ENCODE data around the gene NUP214.

NUP214 gene

GRCh38 chr9:131138676-131139075 is 13.3 kb downstream of the NUP214 start:
- Histone ChIP-seq H3K27me3 (ENCODE audit: control insufficient read depth in 2 of 2, insufficient read depth in 2 of 2, low read length in 2 of 2) (no peaks in the 10 kb centered on the region), H3K9ac (ENCODE audit: low read depth in 1 of 2, low read length in 2 of 2) (no peak overlapping the region), H3K4me1 (ENCODE audit: control insufficient read depth in 2 of 2, insufficient read depth in 2 of 2, low read length in 2 of 2) (no peaks in the 10 kb centered on the region), H3K9me3 (ENCODE audit: control insufficient read depth in 2 of 2, low read length in 2 of 2) (no peaks in the 10 kb centered on the region), H3K36me3 (ENCODE audit: control insufficient read depth in 2 of 2, insufficient read depth in 2 of 2, low read length in 2 of 2) (peaks cover 64 to 82% of the 10 kb centered on the region in 2 donors), H3K4me3 (ENCODE audit: low read length in 2 of 2) (no peak overlapping the region), H3K27ac (ENCODE audit: low read depth in 2 of 2, low read length in 2 of 2) (no peak overlapping the region)

GRCh38 chr9:131140112-131140511 is 14.7 kb downstream of the NUP214 start:
- Histone ChIP-seq H3K27ac (ENCODE audit: low read depth in 2 of 2, low read length in 2 of 2) (no peak overlapping the region), H3K9ac (ENCODE audit: low read depth in 1 of 2, low read length in 2 of 2) (no peak overlapping the region), H3K4me3 (ENCODE audit: low read length in 2 of 2) (no peak overlapping the region), H3K4me1 (ENCODE audit: control insufficient read depth in 2 of 2, insufficient read depth in 2 of 2, low read length in 2 of 2) (no peaks in the 10 kb centered on the region), H3K27me3 (ENCODE audit: control insufficient read depth in 2 of 2, insufficient read depth in 2 of 2, low read length in 2 of 2) (no peaks in the 10 kb centered on the region), H3K9me3 (ENCODE audit: control insufficient read depth in 2 of 2, low read length in 2 of 2) (no peaks in the 10 kb centered on the region), H3K36me3 (ENCODE audit: control insufficient read depth in 2 of 2, insufficient read depth in 2 of 2, low read length in 2 of 2) (peaks cover 63 to 80% of the 10 kb centered on the region in 2 donors)

- H3K27me3 ChIP-seq (ENCODE audit: control insufficient read depth in 2 of 2, insufficient read depth in 2 of 2, low read length in 2 of 2): no peaks in the 10 kb centered on the region
- H3K4me1 ChIP-seq (ENCODE audit: control insufficient read depth in 2 of 2, insufficient read depth in 2 of 2, low read length in 2 of 2): no peaks in the 10 kb centered on the region
- no peak overlapping the region for H3K4me3 ChIP-seq (ENCODE audit: low read length in 2 of 2)
- H3K27ac ChIP-seq (ENCODE audit: low read depth in 2 of 2, low read length in 2 of 2): no peak overlapping the region
- H3K9me3 ChIP-seq (ENCODE audit: control insufficient read depth in 2 of 2, low read length in 2 of 2): no peaks in the 10 kb centered on the region
- no peak overlapping the region for H3K9ac ChIP-seq (ENCODE audit: low read depth in 1 of 2, low read length in 2 of 2)
- H3K36me3 ChIP-seq (ENCODE audit: control insufficient read depth in 2 of 2, insufficient read depth in 2 of 2, low read length in 2 of 2): peaks cover 64 to 82% of the 10 kb centered on the region in 2 donors
Measured at GRCh38 chr9:131140550-131140949, 15.2 kb downstream of the NUP214 start.

GRCh38 chr9:131142160-131142559 is 16.8 kb downstream of the NUP214 start:
- Histone ChIP-seq H3K4me3 (ENCODE audit: low read length in 2 of 2) (no peak overlapping the region), H3K4me1 (ENCODE audit: control insufficient read depth in 2 of 2, insufficient read depth in 2 of 2, low read length in 2 of 2) (no peaks in the 10 kb centered on the region), H3K27me3 (ENCODE audit: control insufficient read depth in 2 of 2, insufficient read depth in 2 of 2, low read length in 2 of 2) (no peaks in the 10 kb centered on the region), H3K36me3 (ENCODE audit: control insufficient read depth in 2 of 2, insufficient read depth in 2 of 2, low read length in 2 of 2) (peaks cover 61 to 80% of the 10 kb centered on the region in 2 donors), H3K9ac (ENCODE audit: low read depth in 1 of 2, low read length in 2 of 2) (no peak overlapping the region), H3K9me3 (ENCODE audit: control insufficient read depth in 2 of 2, low read length in 2 of 2) (no peaks in the 10 kb centered on the region), H3K27ac (ENCODE audit: low read depth in 2 of 2, low read length in 2 of 2) (no peak overlapping the region)

- no peaks in the 10 kb centered on the region for H3K4me1 ChIP-seq (ENCODE audit: control insufficient read depth in 2 of 2, insufficient read depth in 2 of 2, low read length in 2 of 2)
- no peaks in the 10 kb centered on the region for H3K27me3 ChIP-seq (ENCODE audit: control insufficient read depth in 2 of 2, insufficient read depth in 2 of 2, low read length in 2 of 2)
- no peak overlapping the region for H3K9ac ChIP-seq (ENCODE audit: low read depth in 1 of 2, low read length in 2 of 2)
- H3K36me3 ChIP-seq (ENCODE audit: control insufficient read depth in 2 of 2, insufficient read depth in 2 of 2, low read length in 2 of 2): peaks cover 72 to 82% of the 10 kb centered on the region in 2 donors
- H3K4me3 ChIP-seq (ENCODE audit: low read length in 2 of 2): no peak overlapping the region
- no peak overlapping the region for H3K27ac ChIP-seq (ENCODE audit: low read depth in 2 of 2, low read length in 2 of 2)
- no peaks in the 10 kb centered on the region for H3K9me3 ChIP-seq (ENCODE audit: control insufficient read depth in 2 of 2, low read length in 2 of 2)
Measured at GRCh38 chr9:131144201-131144600, 18.8 kb downstream of the NUP214 start.

GRCh38 chr9:131145245-131145644 is 19.9 kb downstream of the NUP214 start:
- Histone ChIP-seq H3K4me1 (ENCODE audit: control insufficient read depth in 2 of 2, insufficient read depth in 2 of 2, low read length in 2 of 2) (no peaks in the 10 kb centered on the region), H3K4me3 (ENCODE audit: low read length in 2 of 2) (no peak overlapping the region), H3K27ac (ENCODE audit: low read depth in 2 of 2, low read length in 2 of 2) (no peak overlapping the region), H3K36me3 (ENCODE audit: control insufficient read depth in 2 of 2, insufficient read depth in 2 of 2, low read length in 2 of 2) (peaks cover 72 to 81% of the 10 kb centered on the region in 2 donors), H3K27me3 (ENCODE audit: control insufficient read depth in 2 of 2, insufficient read depth in 2 of 2, low read length in 2 of 2) (no peaks in the 10 kb centered on the region), H3K9ac (ENCODE audit: low read depth in 1 of 2, low read length in 2 of 2) (no peak overlapping the region), H3K9me3 (ENCODE audit: control insufficient read depth in 2 of 2, low read length in 2 of 2) (no peaks in the 10 kb centered on the region)

- Histone ChIP-seq H3K9ac (ENCODE audit: low read depth in 1 of 2, low read length in 2 of 2) (no peak overlapping the region), H3K27me3 (ENCODE audit: control insufficient read depth in 2 of 2, insufficient read depth in 2 of 2, low read length in 2 of 2) (no peaks in the 10 kb centered on the region), H3K9me3 (ENCODE audit: control insufficient read depth in 2 of 2, low read length in 2 of 2) (no peaks in the 10 kb centered on the region), H3K27ac (ENCODE audit: low read depth in 2 of 2, low read length in 2 of 2) (no peak overlapping the region), H3K4me3 (ENCODE audit: low read length in 2 of 2) (no peak overlapping the region), H3K36me3 (ENCODE audit: control insufficient read depth in 2 of 2, insufficient read depth in 2 of 2, low read length in 2 of 2) (peaks cover 74 to 80% of the 10 kb centered on the region in 2 donors), H3K4me1 (ENCODE audit: control insufficient read depth in 2 of 2, insufficient read depth in 2 of 2, low read length in 2 of 2) (no peaks in the 10 kb centered on the region)
Measured at GRCh38 chr9:131146186-131146585, 20.8 kb downstream of the NUP214 start.

GRCh38 chr9:131148276-131148675 is 22.9 kb downstream of the NUP214 start:
- H3K9me3 ChIP-seq (ENCODE audit: control insufficient read depth in 2 of 2, low read length in 2 of 2): no peaks in the 10 kb centered on the region
- no peak overlapping the region for H3K9ac ChIP-seq (ENCODE audit: low read depth in 1 of 2, low read length in 2 of 2)
- peaks cover 74 to 84% of the 10 kb centered on the region in 2 donors for H3K36me3 ChIP-seq (ENCODE audit: control insufficient read depth in 2 of 2, insufficient read depth in 2 of 2, low read length in 2 of 2)
- no peaks in the 10 kb centered on the region for H3K27me3 ChIP-seq (ENCODE audit: control insufficient read depth in 2 of 2, insufficient read depth in 2 of 2, low read length in 2 of 2)
- H3K27ac ChIP-seq (ENCODE audit: low read depth in 2 of 2, low read length in 2 of 2): no peak overlapping the region
- H3K4me1 ChIP-seq (ENCODE audit: control insufficient read depth in 2 of 2, insufficient read depth in 2 of 2, low read length in 2 of 2): no peaks in the 10 kb centered on the region
- H3K4me3 ChIP-seq (ENCODE audit: low read length in 2 of 2): no peak overlapping the region

- no peak overlapping the region for H3K9ac ChIP-seq (ENCODE audit: low read depth in 1 of 2, low read length in 2 of 2)
- peaks cover 74 to 89% of the 10 kb centered on the region in 2 donors for H3K36me3 ChIP-seq (ENCODE audit: control insufficient read depth in 2 of 2, insufficient read depth in 2 of 2, low read length in 2 of 2)
- H3K27me3 ChIP-seq (ENCODE audit: control insufficient read depth in 2 of 2, insufficient read depth in 2 of 2, low read length in 2 of 2): no peaks in the 10 kb centered on the region
- no peaks in the 10 kb centered on the region for H3K9me3 ChIP-seq (ENCODE audit: control insufficient read depth in 2 of 2, low read length in 2 of 2)
- H3K27ac ChIP-seq (ENCODE audit: low read depth in 2 of 2, low read length in 2 of 2): no peak overlapping the region
- H3K4me1 ChIP-seq (ENCODE audit: control insufficient read depth in 2 of 2, insufficient read depth in 2 of 2, low read length in 2 of 2): no peaks in the 10 kb centered on the region
- no peak overlapping the region for H3K4me3 ChIP-seq (ENCODE audit: low read length in 2 of 2)
Measured at GRCh38 chr9:131148966-131149687, 23.7 kb downstream of the NUP214 start.

- Histone ChIP-seq H3K9ac (ENCODE audit: low read depth in 1 of 2, low read length in 2 of 2) (no peak overlapping the region), H3K9me3 (ENCODE audit: control insufficient read depth in 2 of 2, low read length in 2 of 2) (no peaks in the 10 kb centered on the region), H3K27ac (ENCODE audit: low read depth in 2 of 2, low read length in 2 of 2) (no peak overlapping the region), H3K4me1 (ENCODE audit: control insufficient read depth in 2 of 2, insufficient read depth in 2 of 2, low read length in 2 of 2) (no peaks in the 10 kb centered on the region), H3K4me3 (ENCODE audit: low read length in 2 of 2) (no peak overlapping the region), H3K27me3 (ENCODE audit: control insufficient read depth in 2 of 2, insufficient read depth in 2 of 2, low read length in 2 of 2) (no peaks in the 10 kb centered on the region), H3K36me3 (ENCODE audit: control insufficient read depth in 2 of 2, insufficient read depth in 2 of 2, low read length in 2 of 2) (peaks cover 74 to 89% of the 10 kb centered on the region in 2 donors)
Measured at GRCh38 chr9:131149688-131150053, 24.3 kb downstream of the NUP214 start.

Data from mucosa of rectum (tissue), 2 donors.